ENCODE data around the gene CD8A.

The CD8A gene

DNA sequence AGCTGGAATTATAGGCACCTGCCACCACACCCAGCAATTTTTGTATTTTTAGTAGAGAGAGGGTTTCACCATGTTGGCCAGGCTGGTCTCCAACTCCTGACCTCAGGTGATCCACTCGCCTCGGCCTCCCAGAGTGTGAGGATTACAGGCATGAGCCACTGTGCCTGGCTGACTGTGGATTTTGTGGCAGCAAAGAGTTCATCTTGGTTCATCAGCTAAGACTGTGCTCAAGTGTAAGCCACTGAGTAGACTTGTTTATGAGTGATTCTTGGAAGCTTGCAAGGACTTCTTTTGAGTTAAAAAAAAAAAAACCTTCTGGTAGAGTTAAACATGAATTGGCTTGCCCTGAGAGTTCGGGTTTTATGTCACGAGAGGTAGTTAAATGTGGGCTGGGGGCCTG, 36.2 kb upstream of the CD8A start:
- TF ChIP-seq, protein P1, sequence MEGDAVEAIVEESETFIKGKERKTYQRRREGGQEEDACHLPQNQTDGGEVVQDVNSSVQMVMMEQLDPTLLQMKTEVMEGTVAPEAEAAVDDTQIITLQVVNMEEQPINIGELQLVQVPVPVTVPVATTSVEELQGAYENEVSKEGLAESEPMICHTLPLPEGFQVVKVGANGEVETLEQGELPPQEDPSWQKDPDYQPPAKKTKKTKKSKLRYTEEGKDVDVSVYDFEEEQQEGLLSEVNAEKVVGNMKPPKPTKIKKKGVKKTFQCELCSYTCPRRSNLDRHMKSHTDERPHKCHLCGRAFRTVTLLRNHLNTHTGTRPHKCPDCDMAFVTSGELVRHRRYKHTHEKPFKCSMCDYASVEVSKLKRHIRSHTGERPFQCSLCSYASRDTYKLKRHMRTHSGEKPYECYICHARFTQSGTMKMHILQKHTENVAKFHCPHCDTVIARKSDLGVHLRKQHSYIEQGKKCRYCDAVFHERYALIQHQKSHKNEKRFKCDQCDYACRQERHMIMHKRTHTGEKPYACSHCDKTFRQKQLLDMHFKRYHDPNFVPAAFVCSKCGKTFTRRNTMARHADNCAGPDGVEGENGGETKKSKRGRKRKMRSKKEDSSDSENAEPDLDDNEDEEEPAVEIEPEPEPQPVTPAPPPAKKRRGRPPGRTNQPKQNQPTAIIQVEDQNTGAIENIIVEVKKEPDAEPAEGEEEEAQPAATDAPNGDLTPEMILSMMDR (IDR thresholded peaks at IDR 0.05; ENCODE audit: insufficient read depth, low read depth, low read length, missing control alignments): no peak
- no peak for DNase-seq (ENCODE audit: low read depth)
- H3K4me3 ChIP-seq (ENCODE audit: low read length): no peak overlapping the region

DNA sequence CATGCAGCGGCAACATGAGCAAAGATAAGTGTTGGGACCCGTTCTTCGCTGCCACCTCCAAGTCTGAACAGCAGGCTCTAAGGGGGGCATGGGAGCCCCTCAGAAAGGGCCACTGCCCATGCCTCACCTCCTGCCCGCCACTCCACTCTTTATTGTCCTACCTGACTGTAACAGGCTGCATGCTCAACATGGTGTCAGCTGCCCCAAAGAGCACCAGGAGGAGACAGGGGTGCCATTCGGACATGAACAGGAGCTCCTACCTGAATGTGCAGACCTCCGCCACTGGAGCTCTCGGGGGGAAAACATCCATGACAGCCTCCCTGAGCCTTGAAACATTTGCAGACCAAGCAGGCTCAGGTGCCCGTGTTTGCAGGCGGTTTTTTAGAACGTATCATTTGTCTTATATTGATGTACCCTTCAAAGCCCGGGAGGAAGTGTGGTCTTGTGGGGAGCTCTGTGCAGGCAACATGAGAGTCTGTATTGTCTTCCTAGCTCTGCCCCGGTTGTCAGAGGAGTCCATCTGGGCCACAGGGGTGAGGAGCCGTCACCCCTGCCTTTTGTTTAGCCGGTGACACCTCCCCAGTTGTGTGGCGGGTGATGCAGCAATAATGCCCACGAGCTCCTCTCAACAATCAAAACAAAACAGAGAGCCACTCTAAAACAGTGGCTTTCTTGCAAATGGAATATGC, 35.1 kb upstream of the CD8A start:
- no peak overlapping the region for H3K4me3 ChIP-seq (ENCODE audit: low read length)
- TF ChIP-seq, protein P1 (IDR thresholded peaks at IDR 0.05; ENCODE audit: insufficient read depth, low read depth, low read length, missing control alignments): no peak
- DNase-seq (ENCODE audit: low read depth): no peak

DNA sequence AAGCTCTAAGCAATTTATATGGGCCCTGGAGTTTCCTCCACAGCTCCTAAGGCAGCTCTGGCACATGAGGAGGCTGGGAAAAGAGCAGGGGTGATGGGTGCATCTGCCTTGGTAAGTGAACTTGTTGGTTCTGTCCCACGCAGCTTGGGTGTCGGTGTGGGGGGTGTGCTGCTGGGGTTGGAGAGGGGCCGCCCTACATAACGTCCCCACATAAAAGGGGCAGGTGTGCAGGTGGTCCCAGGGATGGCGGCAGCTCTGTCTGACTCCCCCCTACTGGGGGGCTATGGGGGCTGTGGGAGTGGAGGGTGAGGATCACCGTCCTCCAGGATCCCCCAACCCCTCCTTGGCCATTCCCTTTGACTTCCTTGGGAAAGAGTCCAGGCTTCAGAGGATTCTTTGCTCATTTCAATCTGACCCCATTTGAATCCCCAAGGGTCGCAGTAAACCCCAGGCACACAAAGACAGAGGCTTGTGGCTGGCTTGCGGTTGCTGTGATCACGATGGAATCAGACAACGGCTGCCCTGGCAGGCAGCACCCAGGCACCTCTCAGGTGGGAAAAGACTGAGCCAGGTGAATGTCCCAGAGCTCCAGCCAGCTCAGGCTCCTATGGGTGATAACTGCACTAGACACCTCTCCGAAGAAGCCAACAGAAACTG, 34.5 kb upstream of the CD8A start:
- H3K4me3 ChIP-seq (ENCODE audit: low read length): no peak overlapping the region
- no peak for DNase-seq (ENCODE audit: low read depth)

DNA sequence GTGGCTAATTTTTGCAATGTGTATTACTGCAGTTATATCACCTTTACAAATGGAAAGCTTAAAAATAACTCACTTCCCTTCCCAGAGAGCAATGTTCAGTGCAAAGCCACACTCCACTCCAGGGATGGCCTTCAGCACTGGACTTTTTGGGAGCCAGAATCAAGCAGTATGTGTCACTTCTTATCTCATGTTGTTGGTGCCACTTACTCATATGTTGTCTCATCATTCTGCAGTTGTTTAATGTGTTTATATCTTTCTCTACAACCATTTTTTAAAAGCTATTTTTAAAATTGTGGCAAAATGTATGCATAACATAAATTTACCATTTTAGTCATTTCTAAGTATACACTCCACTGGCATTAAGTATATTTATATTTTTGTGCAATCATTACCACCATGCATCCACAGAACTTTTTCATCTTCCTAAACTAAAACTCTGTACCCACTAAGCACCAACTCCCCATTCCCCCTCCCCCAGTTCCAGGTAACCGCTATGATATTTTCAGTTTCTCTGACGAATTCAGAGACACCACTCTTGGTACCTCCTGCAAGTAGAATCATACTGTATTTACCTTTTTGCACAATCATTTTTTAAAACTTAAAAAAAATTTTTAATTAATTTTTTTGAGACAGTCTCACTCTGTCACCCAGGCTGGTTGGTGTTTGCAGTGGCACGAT, 32.1 kb upstream of the CD8A start:
- H3K4me3 ChIP-seq (ENCODE audit: low read length): no peak overlapping the region
- TF ChIP-seq, protein P1 (IDR thresholded peaks at IDR 0.05; ENCODE audit: insufficient read depth, low read depth, low read length, missing control alignments): no peak
- no peak for DNase-seq (ENCODE audit: low read depth)

More for the DNA sequence above, 34.5 kb upstream of the CD8A start:
- TF ChIP-seq, protein P1 (IDR thresholded peaks at IDR 0.05; ENCODE audit: insufficient read depth, low read depth, low read length, missing control alignments): no peak

DNA sequence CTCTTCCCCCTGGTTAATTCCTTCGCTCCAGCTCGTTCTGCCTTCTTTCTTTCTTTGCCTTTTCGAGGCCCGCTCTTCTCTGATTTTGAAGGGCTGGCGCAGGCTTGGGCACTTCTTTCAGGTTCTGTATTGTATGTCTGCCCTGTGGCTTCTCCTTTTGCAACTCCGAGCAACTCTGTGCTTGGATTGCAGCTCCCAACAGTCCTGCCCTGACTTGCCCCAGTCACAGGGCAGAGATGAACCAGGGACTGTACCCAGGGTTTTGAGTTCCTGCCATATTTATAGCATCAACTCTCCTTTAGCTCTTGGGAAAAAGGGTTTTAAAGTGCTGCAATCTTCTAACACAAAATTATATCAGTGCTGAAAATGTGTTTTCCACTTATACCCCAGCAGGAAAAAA, 31.1 kb upstream of the CD8A start:
- peak; percentile 74 for DNase-seq (ENCODE audit: low read depth)
- TF ChIP-seq, protein P1 (IDR thresholded peaks at IDR 0.05; ENCODE audit: insufficient read depth, low read depth, low read length, missing control alignments): no peak
- no peak overlapping the region for H3K4me3 ChIP-seq (ENCODE audit: low read length)

DNA sequence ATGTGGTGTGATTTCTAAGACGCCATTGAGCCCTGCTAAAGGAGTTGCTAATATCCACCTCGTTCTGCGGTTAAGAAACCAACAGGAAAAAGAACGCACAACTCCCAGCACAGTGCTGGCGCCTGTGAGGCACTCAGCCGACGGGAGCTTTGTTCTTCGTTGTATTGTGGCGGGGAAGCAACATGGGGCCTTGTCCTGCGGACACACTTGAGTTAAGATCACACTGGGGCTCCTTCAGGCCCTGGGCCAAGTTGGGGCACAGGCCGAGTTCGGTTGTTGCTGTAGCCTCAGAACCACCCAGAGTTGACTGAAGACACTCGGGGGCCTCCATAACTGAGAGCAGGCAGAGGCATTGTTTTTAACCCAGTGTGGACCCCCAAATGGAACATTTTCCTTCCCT, 30.6 kb upstream of the CD8A start:
- TF ChIP-seq, protein P1 (IDR thresholded peaks at IDR 0.05; ENCODE audit: insufficient read depth, low read depth, low read length, missing control alignments): no peak
- no peak overlapping the region for H3K4me3 ChIP-seq (ENCODE audit: low read length)
- no peak for DNase-seq (ENCODE audit: low read depth)

Data from epithelial cell of esophagus (primary cell).